GM19397 (cell line): ENCODE data around the gene NOM1.
"Not testable (repeated sequence)": the region's sequence is repeated elsewhere in the genome, so short reads cannot be mapped to it uniquely, and the experiment has no call there.

ENCODE experiments used
- ATAC-seq: cut with Tn5 transposase; IDR thresholded peaks from one replicate; pipeline ENCODE4 v1.9.1; 2021; ENCODE audit warnings: mild to moderate bottlenecking, moderate library complexity; ENCODE audit not compliant: unreplicated experiment

NOM1 gene

DNA sequence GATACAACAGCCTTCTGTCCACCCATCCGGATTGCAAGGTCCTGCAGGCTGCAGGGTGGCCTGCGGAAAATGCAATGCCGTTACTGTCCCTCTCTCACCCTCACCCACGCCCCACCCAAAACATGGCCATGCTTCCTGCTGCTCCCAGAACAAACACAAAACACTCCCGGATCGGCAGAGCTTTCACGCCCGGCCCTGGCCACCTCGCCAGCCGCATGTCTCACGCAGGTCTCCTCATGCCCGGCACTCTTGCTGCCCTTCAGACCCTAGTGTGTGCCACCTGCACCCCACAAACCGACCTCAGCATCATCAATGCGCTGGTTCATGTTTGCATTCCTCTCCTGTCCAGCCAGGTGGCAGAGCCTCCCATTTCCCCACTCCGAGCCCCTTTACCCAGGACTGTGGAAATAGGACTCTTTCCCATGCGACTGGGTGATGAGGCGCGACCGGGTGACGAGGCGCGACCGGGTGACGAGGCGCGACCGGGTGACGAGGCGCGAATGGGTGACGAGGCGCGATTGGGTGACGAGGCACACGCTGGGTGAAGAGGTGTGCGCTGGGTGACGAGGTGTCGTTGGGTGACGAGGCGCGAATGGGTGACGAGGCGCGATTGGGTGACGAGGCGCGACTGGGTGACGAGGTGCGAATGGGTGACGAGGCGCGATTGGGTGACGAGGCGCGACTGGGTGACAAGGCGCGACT lies 8.9 kb upstream of the NOM1 start:
- ATAC-seq, result no peak

DNA sequence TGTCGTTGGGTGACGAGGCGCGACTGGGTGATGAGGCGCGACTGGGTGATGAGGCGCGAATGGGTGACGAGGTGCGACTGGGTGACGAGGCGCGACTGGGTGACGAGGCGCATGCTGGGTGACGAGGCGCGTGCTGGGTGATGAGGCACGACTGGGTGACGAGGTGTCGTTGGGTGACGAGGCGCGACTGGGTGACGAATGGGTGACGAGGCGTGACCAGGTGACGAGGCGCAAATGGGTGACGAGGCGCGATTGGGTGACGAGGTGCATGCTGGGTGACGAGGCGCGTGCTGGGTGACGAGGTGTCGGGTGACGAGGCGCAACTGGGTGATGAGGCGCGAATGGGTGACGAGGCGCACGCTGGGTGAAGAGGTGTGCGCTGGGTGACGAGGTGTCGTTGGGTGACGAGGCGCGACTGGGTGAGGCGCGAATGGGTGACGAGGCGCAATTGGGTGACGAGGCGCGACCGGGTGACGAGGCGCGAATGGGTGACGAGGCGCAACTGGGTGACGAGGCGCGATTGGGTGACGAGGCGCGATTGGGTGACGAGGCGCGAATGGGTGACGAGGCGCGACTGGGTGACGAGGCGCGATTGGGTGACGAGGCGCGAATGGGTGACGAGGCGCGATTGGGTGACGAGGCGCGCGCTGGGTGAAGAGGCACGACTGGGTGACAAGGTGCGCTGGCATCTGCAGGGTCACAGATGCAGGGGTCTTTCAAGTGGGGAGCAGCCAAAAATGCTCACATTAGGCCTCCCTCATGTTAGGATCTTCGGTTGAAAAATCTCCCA lies 7.9 kb upstream of the NOM1 start:
- ATAC-seq, result no peak

DNA sequence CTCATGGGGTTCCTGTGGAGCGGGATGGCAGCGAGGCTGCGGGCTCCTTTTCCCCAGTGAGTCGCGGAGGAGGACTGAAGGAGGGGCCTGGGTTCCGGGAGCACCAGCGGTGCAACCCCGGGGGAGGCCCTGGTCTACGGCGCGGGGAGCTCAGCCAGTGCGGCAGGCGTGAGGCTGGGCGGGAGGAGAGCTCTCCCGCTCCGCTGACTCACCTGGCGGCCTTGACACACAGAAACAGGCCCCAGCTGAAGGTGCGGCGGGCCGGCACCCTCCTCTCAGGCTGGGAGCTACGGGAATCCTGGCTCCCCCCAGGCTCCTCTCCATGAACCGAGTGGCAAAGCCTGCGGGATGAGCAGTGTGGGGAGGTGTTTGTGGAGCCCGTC lies 6.8 kb upstream of the NOM1 start:
- ATAC-seq, result no peak

DNA sequence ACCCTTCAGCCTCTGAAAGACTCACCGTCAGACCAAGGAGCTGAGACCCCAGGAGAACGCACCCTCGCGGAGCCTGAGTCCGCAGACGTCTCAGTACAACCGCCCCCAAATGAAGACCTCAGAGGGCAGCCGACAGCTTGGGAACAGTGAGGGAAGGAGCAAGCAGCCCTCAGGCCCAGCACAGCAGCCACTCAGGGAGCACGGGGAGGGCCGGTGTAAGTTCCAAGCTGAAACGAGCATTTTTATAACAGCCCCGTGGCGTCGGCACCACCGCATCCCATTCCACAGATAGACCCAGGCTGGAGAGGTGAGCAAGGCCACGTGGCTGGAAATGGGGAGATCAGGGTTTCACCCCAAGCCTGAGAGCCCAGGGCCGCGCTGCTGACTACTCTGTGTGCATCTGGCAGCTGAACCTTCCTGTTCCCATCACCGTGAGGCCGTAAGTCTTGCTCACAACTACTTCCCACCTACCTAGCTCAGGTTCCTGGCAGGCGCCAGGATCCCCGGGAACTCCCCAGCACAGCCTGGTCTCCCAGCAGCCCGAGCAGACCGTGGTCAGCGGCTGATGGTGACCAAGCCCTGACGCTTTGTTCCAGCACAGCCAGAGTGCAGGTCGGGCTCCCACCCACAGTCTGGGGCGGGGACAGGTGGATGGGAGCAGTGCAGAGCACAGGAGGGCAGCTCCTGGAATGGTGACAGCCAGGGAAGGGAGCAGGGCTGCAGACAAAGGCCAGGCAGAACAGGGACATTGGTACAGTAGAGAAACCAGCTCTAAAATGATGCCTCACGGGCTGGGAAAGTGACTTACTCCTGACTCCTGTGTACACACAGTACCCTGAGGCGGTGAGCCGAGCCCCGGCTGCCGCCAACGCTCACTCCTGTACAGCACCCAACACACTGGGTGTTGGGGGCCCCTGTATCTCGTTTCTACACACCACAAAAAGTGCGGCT lies 6.1 kb upstream of the NOM1 start:
- no peak for ATAC-seq

DNA sequence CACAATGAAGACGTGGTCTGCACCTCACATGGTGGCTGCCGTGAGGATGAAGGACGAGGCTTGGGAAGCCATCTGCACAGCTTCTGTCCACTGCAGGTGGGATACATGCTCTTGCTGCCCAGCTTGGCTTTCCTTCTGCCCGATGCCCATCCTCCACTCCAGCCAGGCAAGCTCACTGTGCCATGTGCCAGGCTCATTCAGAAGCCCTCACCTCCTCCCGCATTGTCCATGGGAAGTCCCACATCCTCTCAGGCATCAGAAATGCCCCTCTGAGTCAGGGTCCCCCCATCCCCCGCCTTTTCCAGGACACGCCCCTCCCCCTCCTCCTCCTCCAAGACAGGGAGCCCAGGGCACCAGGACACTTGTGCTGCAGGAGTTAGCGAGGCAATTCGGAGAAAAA lies 4.6 kb upstream of the NOM1 start:
- no peak for ATAC-seq

GRCh38 chr7:156947120-156947843 lies 2.2 kb upstream of the NOM1 start:
- no peak for ATAC-seq

GRCh38 chr7:156948361-156948760 lies 1.2 kb upstream of the NOM1 start:
- no peak for ATAC-seq

DNA sequence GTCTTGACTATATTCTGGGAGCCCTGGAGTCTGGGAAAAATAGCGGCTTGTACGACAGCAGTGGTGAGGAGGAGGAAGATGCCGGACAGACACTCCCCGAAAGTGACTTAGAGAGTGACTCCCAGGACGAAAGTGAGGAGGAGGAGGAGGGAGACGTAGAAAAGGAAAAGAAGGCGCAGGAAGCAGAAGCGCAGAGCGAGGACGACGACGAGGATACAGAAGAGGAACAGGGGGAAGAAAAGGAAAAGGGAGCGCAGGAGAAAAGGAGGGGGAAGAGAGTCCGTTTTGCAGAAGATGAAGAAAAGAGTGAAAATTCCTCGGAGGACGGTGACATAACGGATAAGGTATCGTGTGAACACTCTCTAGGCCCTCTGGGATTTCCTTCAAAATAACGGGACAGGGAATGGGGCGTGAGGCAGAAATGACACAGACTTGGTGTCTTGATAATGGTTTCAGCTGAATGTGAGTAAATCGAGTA lies 908 bp downstream of the NOM1 start:
- no peak for ATAC-seq

DNA sequence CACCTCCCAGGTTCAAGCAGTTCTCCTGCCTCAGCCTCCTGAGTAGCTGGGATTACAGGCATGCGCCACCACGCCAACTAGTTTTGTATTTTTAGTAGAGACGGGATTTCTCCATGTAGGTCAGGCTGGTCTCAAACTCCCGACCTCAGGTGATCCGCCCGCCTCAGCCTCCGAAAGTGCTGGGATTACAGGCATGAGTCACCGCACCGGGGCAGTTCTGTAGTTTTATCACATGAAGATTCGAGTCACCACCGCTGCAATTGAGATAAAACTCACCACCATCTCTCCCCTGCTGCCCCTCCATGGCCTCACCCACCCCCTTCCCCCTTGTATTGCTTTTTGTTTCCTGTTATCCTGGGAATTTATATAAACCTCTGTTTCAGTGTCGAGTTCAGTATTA lies 3.7 kb downstream of the NOM1 start:
- not testable (repeated sequence) for ATAC-seq

DNA sequence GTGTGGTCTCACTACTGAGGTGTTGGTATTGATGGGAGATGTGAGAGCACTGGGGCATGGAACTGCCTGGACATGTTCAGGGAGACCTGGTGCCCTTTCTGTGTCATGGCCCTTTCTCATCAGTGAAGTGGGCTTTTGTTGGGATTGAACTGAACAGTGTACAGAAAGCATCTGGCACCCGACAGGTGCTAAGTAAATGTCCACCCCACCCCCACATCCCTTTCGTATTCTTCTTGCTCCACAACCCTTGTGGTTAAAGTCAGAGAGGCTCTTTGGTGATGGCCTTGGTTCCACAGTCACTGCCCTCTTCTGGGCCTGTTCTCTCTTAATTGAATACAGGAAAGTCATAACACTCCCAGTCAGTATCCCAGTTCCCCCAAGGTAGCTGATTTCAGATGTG lies 5.4 kb downstream of the NOM1 start:
- ATAC-seq, result no peak

GRCh38 chr7:156956727-156957126 lies 7.2 kb downstream of the NOM1 start:
- no peak for ATAC-seq

GRCh38 chr7:156962145-156962544 lies 12.6 kb downstream of the NOM1 start:
- ATAC-seq, result no peak

DNA sequence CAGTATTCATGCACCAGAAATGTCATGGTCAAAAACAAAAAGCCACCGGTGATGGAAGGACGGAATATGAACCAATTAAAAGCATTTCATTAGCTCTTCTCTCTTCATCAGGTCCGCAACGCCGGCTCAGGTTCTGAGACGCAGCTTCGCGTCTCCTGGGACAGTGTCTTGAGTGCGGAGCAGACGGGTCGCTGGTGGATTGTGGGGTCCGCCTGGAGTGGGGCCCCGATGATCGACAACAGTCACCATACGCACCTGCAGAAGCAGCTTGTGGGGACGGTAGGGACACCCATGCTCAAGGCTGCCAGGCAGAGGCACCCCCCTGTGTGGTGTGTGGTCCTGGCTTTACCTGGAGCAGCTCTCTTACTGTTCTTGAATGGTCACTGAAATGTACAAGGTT lies 13.4 kb downstream of the NOM1 start:
- ATAC-seq, result no peak

GRCh38 chr7:156963472-156963871 lies 14.0 kb downstream of the NOM1 start:
- no peak for ATAC-seq

GRCh38 chr7:156964971-156965370 lies 15.5 kb downstream of the NOM1 start:
- ATAC-seq, result no peak

- no peak for ATAC-seq
Observed at GRCh38 chr7:156966387-156966786, 16.9 kb downstream of the NOM1 start.

GRCh38 chr7:156968183-156968582 lies 18.7 kb downstream of the NOM1 start:
- ATAC-seq, result no peak

GRCh38 chr7:156969972-156970420 lies 20.5 kb downstream of the NOM1 start:
- ATAC-seq, result no peak

GRCh38 chr7:156975620-156976019 lies 26.1 kb downstream of the NOM1 start:
- ATAC-seq, result no peak

GRCh38 chr7:156979007-156979606 lies 29.6 kb downstream of the NOM1 start:
- ATAC-seq, result no peak
